ENCODE data around the gene INS. TPM values are rescaled to one million over a fixed set of nuclear protein-coding genes. Genes with fewer than 3 reads are reported as not detected.

The INS gene
- polyA plus RNA-seq, 1 experiment = not detected

DNA sequence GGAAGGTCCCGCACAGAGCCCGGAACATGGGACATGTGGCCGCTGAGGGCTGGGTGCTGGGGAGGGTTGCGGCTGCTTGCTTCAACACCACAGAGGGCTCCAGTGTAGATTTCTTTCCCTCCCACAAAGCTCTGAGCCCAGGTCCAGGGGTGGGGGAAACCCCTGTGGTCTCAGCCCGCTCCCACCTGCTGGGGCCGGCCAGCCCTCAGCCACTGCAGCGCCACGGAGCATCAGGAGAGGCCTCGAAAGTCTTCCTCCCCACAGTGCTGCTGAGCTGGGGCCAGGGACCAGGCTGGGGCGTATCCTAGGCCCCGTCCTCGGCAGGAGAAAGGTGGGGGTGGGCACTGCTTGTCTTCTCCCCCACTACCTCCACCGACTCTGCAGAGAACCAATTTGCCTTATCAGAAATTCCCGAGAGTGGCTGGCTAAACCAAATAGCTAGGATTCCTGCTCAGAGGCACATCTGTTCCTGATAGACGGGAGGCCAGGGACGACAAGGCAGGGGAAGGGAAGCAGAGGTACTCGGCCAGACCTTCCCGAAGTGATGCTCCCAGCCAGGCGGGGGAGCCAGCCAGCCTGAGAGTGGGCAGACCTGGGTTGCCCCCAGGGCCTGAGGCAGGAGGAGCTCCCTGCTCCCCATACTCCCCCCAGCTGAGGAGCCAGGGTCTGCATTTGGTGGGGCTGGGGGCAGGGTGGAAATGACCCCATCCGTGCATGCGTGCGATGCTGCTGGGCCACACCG, 40.5 kb downstream of the INS start:
- no peak overlapping the region for H3K27ac ChIP-seq (ENCODE audit: low read depth, low read length)
- no peak overlapping the region for H3K4me3 ChIP-seq (ENCODE audit: low read depth, low read length)
- peaks cover 3% of the 10 kb centered on the region for H3K27me3 ChIP-seq (ENCODE audit: control insufficient read depth, insufficient read depth, low read length)
- H3K9me3 ChIP-seq (ENCODE audit: control insufficient read depth, insufficient read depth, low read length) = peaks cover 12% of the 10 kb centered on the region
- no peak for DNase-seq (ENCODE audit: low read depth, low spot score)
- TF ChIP-seq, protein P1, sequence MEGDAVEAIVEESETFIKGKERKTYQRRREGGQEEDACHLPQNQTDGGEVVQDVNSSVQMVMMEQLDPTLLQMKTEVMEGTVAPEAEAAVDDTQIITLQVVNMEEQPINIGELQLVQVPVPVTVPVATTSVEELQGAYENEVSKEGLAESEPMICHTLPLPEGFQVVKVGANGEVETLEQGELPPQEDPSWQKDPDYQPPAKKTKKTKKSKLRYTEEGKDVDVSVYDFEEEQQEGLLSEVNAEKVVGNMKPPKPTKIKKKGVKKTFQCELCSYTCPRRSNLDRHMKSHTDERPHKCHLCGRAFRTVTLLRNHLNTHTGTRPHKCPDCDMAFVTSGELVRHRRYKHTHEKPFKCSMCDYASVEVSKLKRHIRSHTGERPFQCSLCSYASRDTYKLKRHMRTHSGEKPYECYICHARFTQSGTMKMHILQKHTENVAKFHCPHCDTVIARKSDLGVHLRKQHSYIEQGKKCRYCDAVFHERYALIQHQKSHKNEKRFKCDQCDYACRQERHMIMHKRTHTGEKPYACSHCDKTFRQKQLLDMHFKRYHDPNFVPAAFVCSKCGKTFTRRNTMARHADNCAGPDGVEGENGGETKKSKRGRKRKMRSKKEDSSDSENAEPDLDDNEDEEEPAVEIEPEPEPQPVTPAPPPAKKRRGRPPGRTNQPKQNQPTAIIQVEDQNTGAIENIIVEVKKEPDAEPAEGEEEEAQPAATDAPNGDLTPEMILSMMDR (IDR thresholded peaks at IDR 0.05; ENCODE audit: low read depth, low read length) = no peak
- ChIA-PET CTCF (no interaction called here), POLR2A (interaction anchor here (0.8 to 2.1 kb wide), 2 partner anchors 17 to 23 kb away, joined by 3 to 8 read pairs; no protein-coding TSS in a partner anchor)

DNA sequence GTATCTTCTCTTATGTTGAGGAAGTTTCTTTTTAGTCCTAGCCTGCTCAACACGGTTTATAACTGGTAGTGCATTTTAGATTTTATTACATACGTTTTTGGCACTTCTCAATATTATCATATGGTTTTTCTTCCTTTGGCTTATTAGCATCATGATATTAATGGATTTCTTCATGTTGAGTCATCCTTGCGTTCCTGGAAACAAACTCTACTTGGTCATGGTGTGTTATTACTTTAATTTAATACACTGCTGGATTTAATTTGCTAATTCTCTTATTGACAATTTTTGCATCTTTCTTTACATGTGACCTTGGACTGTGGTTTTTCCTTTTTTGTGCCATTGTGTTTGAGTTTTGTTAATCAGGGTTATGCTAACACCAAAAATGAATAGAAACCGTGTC, 42.3 kb downstream of the INS start:
- Histone ChIP-seq H3K9me3 (ENCODE audit: control insufficient read depth, insufficient read depth, low read length) (peaks cover 24% of the 10 kb centered on the region), H3K27me3 (ENCODE audit: control insufficient read depth, insufficient read depth, low read length) (peaks cover 5% of the 10 kb centered on the region), H3K4me3 (ENCODE audit: low read depth, low read length) (no peak overlapping the region), H3K27ac (ENCODE audit: low read depth, low read length) (no peak overlapping the region)
- TF ChIP-seq, protein P1 (IDR thresholded peaks at IDR 0.05; ENCODE audit: low read depth, low read length) = no peak
- POLR2A ChIA-PET = no interaction called here
- no peak for DNase-seq (ENCODE audit: low read depth, low spot score)
- CTCF ChIA-PET = no interaction called here

DNA sequence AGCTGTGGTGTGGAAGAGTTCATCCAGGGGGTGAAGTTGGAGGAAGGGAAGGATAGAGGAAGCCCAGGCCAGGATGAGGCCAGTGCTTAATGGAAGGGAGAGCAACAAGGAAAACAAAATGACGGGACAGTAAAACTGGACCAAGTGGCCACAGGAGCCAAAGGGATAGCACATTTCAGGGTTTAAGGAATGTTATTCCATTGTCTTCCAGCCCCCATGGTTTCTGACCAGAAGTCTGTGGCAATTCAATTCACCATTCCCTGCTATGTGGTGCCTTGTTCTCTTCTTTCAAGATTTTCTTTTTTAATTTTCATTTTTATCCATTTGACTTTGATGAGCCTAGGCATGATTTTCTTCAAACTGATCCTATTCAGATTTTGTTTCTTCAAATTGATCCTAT, 44.3 kb downstream of the INS start:
- ChIA-PET POLR2A (no interaction called here), CTCF (no interaction called here)

DNA sequence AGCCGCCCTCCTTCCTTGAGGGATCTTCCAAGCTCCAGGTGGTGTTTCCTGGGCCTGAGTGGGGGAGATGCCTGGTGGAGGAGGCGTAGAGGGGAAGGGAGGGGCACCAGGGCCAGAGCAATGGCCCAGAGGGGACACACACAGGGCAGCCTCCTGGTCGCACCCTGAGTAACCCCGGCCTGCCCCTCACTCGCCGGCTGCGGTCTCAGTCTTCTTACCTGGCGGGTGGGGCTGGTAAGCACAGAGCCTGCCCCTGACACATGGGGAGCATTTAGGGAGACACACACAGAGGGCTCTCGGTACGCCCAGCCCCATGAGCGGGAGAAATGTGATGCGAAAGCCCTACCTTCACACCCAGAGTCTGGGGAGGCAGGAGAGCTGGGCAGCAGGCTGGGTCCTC, 45.7 kb downstream of the INS start:
- Histone ChIP-seq H3K4me3 (ENCODE audit: low read depth, low read length) (no peak overlapping the region), H3K9me3 (ENCODE audit: control insufficient read depth, insufficient read depth, low read length) (peaks cover 24% of the 10 kb centered on the region), H3K27ac (ENCODE audit: low read depth, low read length) (no peak overlapping the region), H3K27me3 (ENCODE audit: control insufficient read depth, insufficient read depth, low read length) (peaks cover 5% of the 10 kb centered on the region)
- ChIA-PET POLR2A (no interaction called here), CTCF (no interaction called here)
- TF ChIP-seq, protein P1 (IDR thresholded peaks at IDR 0.05; ENCODE audit: low read depth, low read length) = no peak
- DNase-seq (ENCODE audit: low read depth, low spot score) = no peak

More for the DNA sequence above, 44.3 kb downstream of the INS start:
- Histone ChIP-seq H3K9me3 (ENCODE audit: control insufficient read depth, insufficient read depth, low read length) (peaks cover 24% of the 10 kb centered on the region), H3K4me3 (ENCODE audit: low read depth, low read length) (no peak overlapping the region), H3K27me3 (ENCODE audit: control insufficient read depth, insufficient read depth, low read length) (peaks cover 5% of the 10 kb centered on the region), H3K27ac (ENCODE audit: low read depth, low read length) (no peak overlapping the region)
- DNase-seq (ENCODE audit: low read depth, low spot score) = no peak
- TF ChIP-seq, protein P1 (IDR thresholded peaks at IDR 0.05; ENCODE audit: low read depth, low read length) = no peak

DNA sequence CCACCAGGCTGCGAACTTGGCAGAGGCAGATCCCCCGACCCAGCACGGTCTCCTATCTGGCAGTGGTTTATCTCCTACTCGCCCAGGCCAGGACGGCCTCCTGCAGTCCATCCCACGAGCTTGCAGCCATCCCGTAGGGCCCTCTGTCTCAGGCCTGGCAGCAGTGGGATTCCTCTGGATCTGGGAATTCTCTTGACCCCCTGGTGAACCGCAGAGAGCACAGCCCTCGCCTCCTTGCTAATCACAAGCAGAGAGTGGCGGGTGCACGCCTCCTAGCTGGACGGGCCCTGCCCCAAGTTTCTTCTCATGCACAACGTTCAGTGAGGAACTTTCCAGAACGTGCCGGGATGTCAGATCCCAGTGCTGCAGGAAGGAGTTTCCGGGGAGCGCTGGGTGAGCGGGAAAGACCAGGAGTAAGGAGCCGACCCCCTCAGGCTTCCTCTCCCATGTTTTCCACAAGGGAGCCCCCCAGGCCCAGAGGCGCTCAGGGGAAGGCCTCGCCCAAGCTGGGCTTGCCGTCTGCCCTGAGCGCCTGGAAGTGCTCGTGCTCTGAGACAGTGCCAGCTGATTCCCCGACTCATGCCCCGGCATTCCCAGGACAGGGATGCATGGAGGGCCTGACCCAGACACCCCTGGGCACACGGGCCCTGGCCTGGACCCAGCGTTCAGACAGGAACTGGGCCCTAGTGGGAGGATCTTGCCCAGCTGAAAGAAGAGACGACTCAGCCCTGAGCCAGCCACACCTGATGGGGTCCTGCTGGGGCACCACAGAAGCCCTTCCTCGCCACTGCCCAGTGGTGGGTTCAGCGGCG, 46.4 kb downstream of the INS start:
- CTCF ChIA-PET = no interaction called here
- DNase-seq (ENCODE audit: low read depth, low spot score) = no peak
- POLR2A ChIA-PET = no interaction called here

More for the DNA sequence above, 46.4 kb downstream of the INS start:
- no peak overlapping the region for H3K27ac ChIP-seq (ENCODE audit: low read depth, low read length)
- TF ChIP-seq, protein P1 (IDR thresholded peaks at IDR 0.05; ENCODE audit: low read depth, low read length) = no peak
- H3K9me3 ChIP-seq (ENCODE audit: control insufficient read depth, insufficient read depth, low read length) = peaks cover 27% of the 10 kb centered on the region
- H3K27me3 ChIP-seq (ENCODE audit: control insufficient read depth, insufficient read depth, low read length) = peaks cover 5% of the 10 kb centered on the region
- no peak overlapping the region for H3K4me3 ChIP-seq (ENCODE audit: low read depth, low read length)

Data from AG04450 (cell line).